NK-92 (cell line): ENCODE results near the gene CCSAP.
"Not testable (repeated sequence)": the region's sequence is repeated elsewhere in the genome, so short reads cannot be mapped to it uniquely, and the experiment has no call there.

Source experiments
- DNase-seq: peaks from one replicate; lab custom pipeline; 2025; ENCODE audit not compliant: unreplicated experiment; lab: John Stamatoyannopoulos, UW

CCSAP gene, protein sequence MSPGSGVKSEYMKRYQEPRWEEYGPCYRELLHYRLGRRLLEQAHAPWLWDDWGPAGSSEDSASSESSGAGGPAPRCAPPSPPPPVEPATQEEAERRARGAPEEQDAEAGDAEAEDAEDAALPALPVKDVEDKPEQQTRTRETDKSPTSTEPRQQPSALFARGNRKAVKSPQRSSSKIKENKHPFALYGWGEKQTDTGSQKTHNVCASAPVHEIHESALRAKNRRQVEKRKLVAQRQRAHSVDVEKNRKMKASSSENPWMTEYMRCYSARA

GRCh38 chr1:229342656-229343569, at the start of gene CCSAP:
Gene CCSAP (minus strand): TSS chr1:229343047. CDS start chr1:229342465, 582 bp downstream.
- DNase-seq, result no peak

DNA sequence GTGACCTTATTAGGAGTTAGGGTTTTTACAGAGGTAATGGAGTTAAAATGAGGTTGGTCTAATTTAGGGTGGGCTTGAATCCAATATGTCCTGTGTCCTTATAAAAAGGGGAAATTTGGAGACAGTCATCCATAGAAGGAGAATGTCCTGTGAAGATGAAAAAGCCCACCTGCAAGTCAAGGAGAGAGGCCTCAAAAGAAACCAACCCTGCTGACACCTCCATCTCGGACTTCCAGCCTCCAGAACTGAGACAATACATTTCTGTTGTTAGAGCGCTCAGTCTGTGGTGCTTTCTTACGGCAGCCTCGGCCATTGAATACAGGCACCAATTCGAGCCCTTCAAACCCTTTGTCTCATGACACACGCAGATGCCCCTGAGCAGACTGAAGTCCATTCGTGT, 47.3 kb upstream of the CCSAP start:
- DNase-seq, result no peak

GRCh38 chr1:229388897-229389580, 46.2 kb upstream of the CCSAP start:
- no peak for DNase-seq

GRCh38 chr1:229385853-229386456, 43.1 kb upstream of the CCSAP start:
- DNase-seq, result no peak

DNA sequence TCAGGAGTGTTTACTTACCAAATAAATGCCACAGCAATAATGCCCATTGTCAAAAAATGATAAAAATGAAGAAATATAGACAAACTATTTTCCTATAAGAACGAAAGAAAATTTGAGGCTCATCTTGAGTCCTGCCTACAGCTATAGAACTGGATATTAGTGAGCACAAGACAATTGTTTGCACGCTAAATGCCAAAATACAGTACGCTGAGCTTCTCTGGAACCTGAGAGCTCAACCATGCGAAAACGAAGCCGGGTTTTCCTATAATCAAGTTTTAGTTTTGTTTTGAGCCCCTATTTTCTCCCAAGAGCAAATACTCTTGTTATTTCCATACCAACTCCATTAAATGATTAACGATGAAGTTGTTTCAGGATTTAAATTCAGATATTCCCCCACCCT, 42.0 kb upstream of the CCSAP start:
- no peak for DNase-seq

DNA sequence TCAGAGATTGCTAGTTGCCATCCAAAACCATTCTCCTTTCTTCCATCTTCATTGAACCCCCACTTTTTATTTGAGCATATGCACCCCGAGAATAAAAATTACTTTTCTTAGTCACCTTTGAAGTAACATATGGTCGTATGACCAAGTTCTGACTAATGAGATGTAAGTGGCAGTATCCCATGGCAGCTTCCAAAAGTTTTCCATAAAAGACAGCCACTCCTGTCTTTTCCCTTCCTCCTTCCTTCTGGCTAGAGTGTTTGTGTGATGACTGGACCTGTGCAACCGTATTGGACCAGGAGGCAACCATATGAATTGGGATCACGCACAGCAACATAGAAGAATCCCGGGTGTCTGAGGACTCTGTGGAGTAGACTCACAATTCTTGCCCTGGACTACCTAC, 41.1 kb upstream of the CCSAP start:
- no peak for DNase-seq

- DNase-seq, result no peak
Observed at GRCh38 chr1:229383188-229383587, 40.3 kb upstream of the CCSAP start.

GRCh38 chr1:229381234-229381633, 38.4 kb upstream of the CCSAP start:
- no peak for DNase-seq

DNA sequence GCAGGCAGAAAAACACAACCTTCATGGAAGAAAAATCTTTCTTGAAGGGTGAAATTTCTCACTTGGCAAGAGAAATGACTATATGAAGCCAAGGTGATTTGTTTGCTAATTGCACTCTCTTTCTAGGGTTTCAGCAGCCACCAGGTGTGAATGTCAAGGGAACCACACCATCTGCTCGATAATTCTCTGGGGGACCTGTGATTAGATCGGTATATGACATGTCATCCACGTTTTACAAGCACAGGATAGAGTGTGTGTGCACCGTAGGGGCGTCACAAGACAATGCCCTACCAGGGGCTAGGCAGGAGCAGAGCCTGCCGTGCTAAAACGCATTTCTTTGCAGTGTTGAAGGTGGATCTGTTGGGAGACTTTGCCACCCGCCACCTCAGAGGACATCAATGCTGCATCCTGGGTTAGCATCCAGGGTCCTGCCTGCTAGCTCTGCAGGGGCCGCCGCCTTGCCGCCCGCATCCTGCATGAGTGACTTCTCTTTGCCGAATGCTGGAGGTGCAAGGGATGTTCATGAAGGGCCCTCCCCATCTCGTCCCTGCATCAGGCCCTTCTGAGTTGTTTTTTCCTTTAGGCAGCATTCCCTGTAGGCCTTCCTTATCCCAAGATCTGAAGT, 37.8 kb upstream of the CCSAP start:
- no peak for DNase-seq

- no peak for DNase-seq
Observed at GRCh38 chr1:229379846-229380245, 37.0 kb upstream of the CCSAP start.

DNA sequence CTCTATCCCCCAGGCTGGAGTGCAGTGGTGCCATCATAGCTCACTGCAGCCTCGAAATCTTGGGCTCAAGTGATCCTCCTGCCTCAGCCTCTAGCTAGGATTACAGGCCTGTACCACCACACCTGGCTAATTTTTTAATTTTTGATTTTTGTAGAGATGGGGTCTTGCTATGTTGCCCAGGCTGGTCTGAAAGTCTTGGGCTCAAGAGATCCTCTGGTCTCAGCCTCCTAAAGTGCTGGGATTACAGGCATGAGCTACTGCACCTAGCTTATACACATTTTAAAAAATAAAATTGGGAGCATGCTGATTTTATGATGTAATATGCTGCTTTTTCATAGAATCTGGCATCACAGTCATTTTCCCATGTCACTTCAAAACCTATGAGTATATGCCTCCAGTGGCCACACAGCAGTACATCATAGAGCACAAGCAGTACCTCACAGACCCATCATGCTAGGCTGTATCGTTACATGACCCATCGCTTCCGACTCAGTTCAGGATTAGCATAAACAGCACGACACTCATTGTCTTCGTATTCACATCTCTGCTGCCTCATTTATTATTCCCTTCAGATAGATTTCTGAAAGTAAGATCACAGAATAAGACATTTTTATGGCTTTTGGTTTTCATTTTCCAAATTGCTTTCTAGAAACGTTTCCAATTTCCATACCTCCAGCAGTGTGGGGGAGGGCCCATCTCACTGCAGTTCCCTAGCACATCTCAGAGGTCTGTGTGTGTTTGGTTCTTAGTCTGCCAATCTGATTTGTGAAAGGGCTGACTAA, 35.9 kb upstream of the CCSAP start:
- no peak for DNase-seq

DNA sequence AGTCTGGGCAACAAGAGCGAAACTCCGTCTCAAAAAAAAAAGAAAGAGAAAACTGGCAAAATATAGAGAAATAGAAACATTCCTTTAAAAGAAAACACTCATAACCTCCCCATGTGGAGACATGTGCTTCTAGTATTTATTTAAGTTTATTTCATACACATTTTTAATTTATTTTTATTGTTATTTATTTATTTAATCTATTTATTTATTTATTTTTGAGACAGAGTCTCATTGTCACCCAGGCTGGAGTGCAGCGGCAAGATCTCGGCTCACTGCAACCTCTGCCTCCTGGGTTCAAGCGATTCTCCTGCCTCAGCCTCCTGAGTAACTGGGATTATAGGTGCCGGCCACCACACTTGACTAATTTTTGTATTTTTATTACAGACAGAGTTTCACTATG, 35.2 kb upstream of the CCSAP start:
- DNase-seq, result not testable (repeated sequence)

GRCh38 chr1:229377429-229377828, 34.6 kb upstream of the CCSAP start:
- no peak for DNase-seq

GRCh38 chr1:229376521-229376920, 33.7 kb upstream of the CCSAP start:
- no peak for DNase-seq

- no peak for DNase-seq
Observed at GRCh38 chr1:229374485-229374884, 31.6 kb upstream of the CCSAP start.

GRCh38 chr1:229373395-229373794, 30.5 kb upstream of the CCSAP start:
- DNase-seq, result no peak

GRCh38 chr1:229372251-229372650, 29.4 kb upstream of the CCSAP start:
- DNase-seq, result no peak

- DNase-seq, result no peak
Observed at GRCh38 chr1:229371624-229372023, 28.8 kb upstream of the CCSAP start.

DNA sequence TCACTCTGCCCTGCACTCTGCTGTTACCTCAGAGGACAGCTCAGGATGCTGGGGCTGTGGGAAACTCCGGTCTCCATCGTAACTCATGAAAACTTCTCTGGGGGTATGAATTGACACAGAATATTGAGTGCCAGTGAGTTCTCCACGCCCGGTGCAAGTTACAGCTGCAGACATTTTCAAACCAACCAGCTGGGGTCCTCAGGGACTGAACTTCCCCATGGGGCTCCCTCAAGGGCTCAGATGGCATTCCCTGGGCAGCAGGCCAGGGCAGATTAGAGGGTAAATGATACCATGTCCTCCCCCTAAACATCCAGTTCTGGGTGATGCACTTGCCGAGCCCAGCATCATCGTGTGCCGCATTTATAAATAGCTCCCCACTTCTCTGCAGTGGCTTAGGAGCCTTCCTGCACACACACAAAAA, 27.8 kb upstream of the CCSAP start:
- no peak for DNase-seq

DNA sequence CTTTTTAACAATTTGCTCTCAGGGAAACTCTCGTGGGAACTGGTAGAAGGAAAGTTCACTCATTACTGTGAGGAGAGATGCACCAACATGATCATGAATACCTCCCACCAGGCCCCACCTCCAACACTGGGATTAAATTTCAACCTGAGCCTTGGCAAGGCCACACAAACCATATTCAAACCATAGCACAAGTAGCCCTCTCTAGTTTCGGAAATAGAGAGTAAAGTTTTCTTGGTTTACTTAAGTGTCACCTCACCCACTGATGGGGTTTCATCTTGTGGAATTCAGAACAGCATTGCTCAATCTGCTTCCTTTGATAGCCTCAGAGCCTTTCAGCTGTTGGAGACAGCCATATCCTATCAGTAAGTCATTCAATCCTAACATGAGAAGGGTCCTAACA, 25.5 kb upstream of the CCSAP start:
- DNase-seq, result no peak
